T-cell (primary cell): ENCODE measurements around the gene HENMT1. TPM values are rescaled to one million over a fixed set of nuclear protein-coding genes. Genes with fewer than 3 reads are reported as not detected.

Experiments
- ATAC-seq, 4 experiments: fragments of 200-7000 bp in 3 of 4; fragments of 150-1000 bp in 1 of 4; cut with Tn5 transposase; replicated peaks in 1 of 4; 1 replicate in 3 of 4; 2 replicates in 1 of 4; pipeline ENCODE4 v1.10.0; 2021; ENCODE audit warnings: moderate library complexity in 3 of 4, mild to moderate bottlenecking in 2 of 4, moderate number of reproducible peaks in 1 of 4
- CTCF ChIA-PET, 2 donors: fragments of 300-600 bp; sonication (Branson Sonifier 250); formaldehyde crosslinking; loops; one replicate each; lab custom pipeline; 2022; ENCODE audit warnings: antibody characterized with exemption in 2 of 2; lab: Charles Lee
- POLR2A ChIA-PET, 2 donors: fragments of 300-600 bp; sonication (Branson Sonifier 250); formaldehyde crosslinking; loops; one replicate each; lab custom pipeline; 2022; ENCODE audit warnings: antibody characterized with exemption in 2 of 2; lab: Charles Lee
- DNase-seq, 35 experiments: peaks; one replicate each; pipeline versions ENCODE4 v3.0.0 to v3.0.0-alpha.2; 2013 to 2023
- H3K27ac ChIP-seq: one replicate; pipeline ENCODE4 v1.5.1; 2013; ENCODE audit warnings: low read length
- H3K27me3 ChIP-seq, 2 experiments: replicated peaks in 1 of 2; 1 replicate in 1 of 2; 2 replicates in 1 of 2; pipeline versions ENCODE4 v1.6.1 to v1.7.0; 2013; ENCODE audit warnings: low read length in 1 of 2, mixed read lengths in 1 of 2; ENCODE audit not compliant: control insufficient read depth in 2 of 2, insufficient read depth in 2 of 2; ENCODE audit errors: extremely low read depth in 1 of 2
- H3K36me3 ChIP-seq, 2 donors: 1 replicate in 1 of 2; 2 replicates in 1 of 2; pipeline versions ENCODE4 v1.6.1 to v1.7.0; 2013; ENCODE audit warnings: low read length in 1 of 2; ENCODE audit not compliant: control insufficient read depth in 2 of 2, insufficient read depth in 1 of 2; ENCODE audit errors: extremely low read depth in 1 of 2
- H3K4me1 ChIP-seq, 2 experiments: 1 replicate in 1 of 2; 2 replicates in 1 of 2; pipeline versions ENCODE4 v1.6.1 to v1.7.0; 2013; ENCODE audit warnings: low read length in 2 of 2, mixed read lengths in 1 of 2; ENCODE audit not compliant: insufficient read depth in 2 of 2, control insufficient read depth in 1 of 2; ENCODE audit errors: extremely low read depth in 1 of 2
- H3K4me3 ChIP-seq, 2 donors: 1 replicate in 1 of 2; 2 replicates in 1 of 2; pipeline versions ENCODE4 v1.5.1 to v1.7.0; 2013; ENCODE audit warnings: mild to moderate bottlenecking in 2 of 2, low read length in 1 of 2, moderate library complexity in 1 of 2; ENCODE audit not compliant: control insufficient read depth in 1 of 2; ENCODE audit errors: extremely low read depth in 1 of 2
- H3K9me3 ChIP-seq: 2 replicates; pipeline ENCODE4 v1.7.0; 2013
- H3K27ac Mint-ChIP-seq, 2 donors: one replicate each; pipeline ENCODE4 v1.8.0; 2020 to 2021; ENCODE audit warnings: mild to moderate bottlenecking in 2 of 2, mixed read lengths in 2 of 2
- H3K27me3 Mint-ChIP-seq, 2 donors: one replicate each; pipeline ENCODE4 v1.8.0; 2021 to 2022; ENCODE audit warnings: mixed read lengths in 2 of 2
- H3K36me3 Mint-ChIP-seq: one replicate; pipeline ENCODE4 v1.8.0; 2021; ENCODE audit warnings: mixed read lengths
- H3K4me1 Mint-ChIP-seq, 3 donors: one replicate each; pipeline ENCODE4 v1.8.0; 2020 to 2022; ENCODE audit warnings: mixed read lengths in 3 of 3, mild to moderate bottlenecking in 1 of 3
- H3K4me3 Mint-ChIP-seq, 3 donors: one replicate each; pipeline ENCODE4 v1.8.0; 2020 to 2022; ENCODE audit warnings: mild to moderate bottlenecking in 3 of 3, mixed read lengths in 3 of 3, moderate library complexity in 3 of 3
- H3K9me3 Mint-ChIP-seq, 3 donors: one replicate each; pipeline ENCODE4 v1.8.0; 2020 to 2022; ENCODE audit warnings: mixed read lengths in 3 of 3
- WGBS: methylation state at CpG from one replicate; pipeline ENCODE4 v1.1.5; 2013; ENCODE audit warnings: missing lambda C conversion rate; ENCODE audit not compliant: insufficient coverage; 5-methylcytosine and 5-hydroxymethylcytosine counted together
- total RNA-seq, 35 experiments: library from RNA in 6 of 35; stranded (reverse) in 6 of 35; fragments of 120-200 nt in 1 of 35; gene quantifications; one replicate each; pipeline versions ENCODE4 v1.2.1 to v1.2.4 and lab custom pipeline; 2013 to 2026

Gene HENMT1
- total RNA-seq, 5 donors from 2014 or later (not counting 1 experiment from before 2014, with no cell fraction given): 11.0 to 20.2 (median 16.0) TPM

- POLR2A ChIA-PET: no interaction called here
- Mint-ChIP-seq H3K27me3 (no peaks in the 10 kb centered on the region), H3K9me3 (no peaks in the 10 kb centered on the region), H3K36me3 (peaks cover 41% of the 10 kb centered on the region), H3K4me1 (no peaks in the 10 kb centered on the region), H3K4me3 (no peak overlapping the region), H3K27ac (no peak overlapping the region)
- DNase-seq (no peak), ATAC-seq (no peak)
- H3K27ac ChIP-seq: no peak overlapping the region
- CTCF ChIA-PET: interaction anchor here in 1 of 2 donors (1.0 kb wide), 1 partner anchor 45 kb away, joined by 3 read pairs; no protein-coding TSS in a partner anchor
- H3K36me3 ChIP-seq: peaks cover 6 to 30% of the 10 kb centered on the region in 2 donors
- no peaks in the 10 kb centered on the region for H3K4me1 ChIP-seq
- H3K4me3 ChIP-seq: no peak overlapping the region
- H3K27me3 ChIP-seq: no peaks in the 10 kb centered on the region
- H3K9me3 ChIP-seq: no peaks in the 10 kb centered on the region
These were observed 55.3 kb downstream of the HENMT1 start for GRCh38 chr1:108605633-108606032.

- H3K4me3 ChIP-seq: no peak overlapping the region
- Mint-ChIP-seq H3K27me3 (no peaks in the 10 kb centered on the region), H3K4me1 (peaks cover 0 to 4% (median 2%) of the 10 kb centered on the region in 3 donors), H3K36me3 (peaks cover 28% of the 10 kb centered on the region), H3K27ac (no peak overlapping the region), H3K9me3 (no peaks in the 10 kb centered on the region), H3K4me3 (no peak overlapping the region)
- ATAC-seq (no peak), DNase-seq (no peak)
- no CpG with 5 or more reads among the region's 1 CpG for WGBS
- no peak overlapping the region for H3K27ac ChIP-seq
- H3K27me3 ChIP-seq: no peaks in the 10 kb centered on the region
- CTCF ChIA-PET: no interaction called here
- POLR2A ChIA-PET: no interaction called here
- peaks cover 4 to 30% of the 10 kb centered on the region in 2 donors for H3K36me3 ChIP-seq
- H3K9me3 ChIP-seq: no peaks in the 10 kb centered on the region
- no peaks in the 10 kb centered on the region for H3K4me1 ChIP-seq
These were observed 59.0 kb downstream of the HENMT1 start for GRCh38 chr1:108601708-108602410.

GRCh38 chr1:108600504-108600903, 60.4 kb downstream of the HENMT1 start:
- H3K4me1 Mint-ChIP-seq: peaks cover 0 to 6% (median 4%) of the 10 kb centered on the region in 3 donors
- H3K36me3 ChIP-seq: peaks cover 4 to 23% of the 10 kb centered on the region in 2 donors
- no peak overlapping the region for H3K27ac ChIP-seq
- peaks cover 24% of the 10 kb centered on the region for H3K36me3 Mint-ChIP-seq
- CTCF ChIA-PET: no interaction called here
- no peak overlapping the region for H3K4me3 ChIP-seq
- H3K27me3 Mint-ChIP-seq: no peaks in the 10 kb centered on the region
- DNase-seq: no peak
- H3K4me3 Mint-ChIP-seq: no peak overlapping the region
- H3K27me3 ChIP-seq: no peaks in the 10 kb centered on the region
- no peak overlapping the region for H3K27ac Mint-ChIP-seq
- POLR2A ChIA-PET: no interaction called here
- H3K9me3 ChIP-seq: no peaks in the 10 kb centered on the region
- no peaks in the 10 kb centered on the region for H3K4me1 ChIP-seq
- no CpG with 5 or more reads among the region's 4 CpGs for WGBS
- no peaks in the 10 kb centered on the region for H3K9me3 Mint-ChIP-seq
- ATAC-seq: no peak

GRCh38 chr1:108598340-108598739, 62.6 kb downstream of the HENMT1 start:
- H3K36me3 Mint-ChIP-seq: peaks cover 28% of the 10 kb centered on the region
- no peaks in the 10 kb centered on the region for H3K9me3 Mint-ChIP-seq
- ChIA-PET POLR2A (no interaction called here), CTCF (interaction anchor here in 1 of 2 donors (0.7 kb wide), 1 partner anchor 10 kb away, joined by 8 read pairs; no protein-coding TSS in a partner anchor)
- no peaks in the 10 kb centered on the region for H3K9me3 ChIP-seq
- H3K4me1 Mint-ChIP-seq: peaks cover 0 to 14% (median 11%) of the 10 kb centered on the region in 3 donors
- no peak for DNase-seq
- no peaks in the 10 kb centered on the region for H3K27me3 ChIP-seq
- WGBS: 100% methylated on average over 1 of the region's 1 CpG
- no peaks in the 10 kb centered on the region for H3K4me1 ChIP-seq
- H3K27me3 Mint-ChIP-seq: no peaks in the 10 kb centered on the region
- no peak overlapping the region for H3K27ac ChIP-seq
- H3K4me3 Mint-ChIP-seq: no peak overlapping the region
- no peak overlapping the region for H3K4me3 ChIP-seq
- no peak overlapping the region for H3K27ac Mint-ChIP-seq
- H3K36me3 ChIP-seq: peaks cover 4 to 22% of the 10 kb centered on the region in 2 donors
- no peak for ATAC-seq

Other genes starting within 250 kb of the HENMT1 start
- not detected for gene NBPF6, start 210.8 kb downstream of the HENMT1 start, total RNA-seq
- gene EEIG2, start 101.0 kb downstream of the HENMT1 start, total RNA-seq: 10 to 100 TPM in 4 of 5 donors, 1 to 10 TPM in 1; 6.7 to 16.2 (median 14.4) TPM
- gene PRPF38B, start 31.2 kb upstream of the HENMT1 start, total RNA-seq: 100 to 1,000 TPM; 109 to 130 (median 110) TPM
- under 1 TPM; 0.13 to 0.29 (median 0.25) TPM for gene FNDC7, start 51.8 kb upstream of the HENMT1 start, total RNA-seq
- gene STXBP3, start 85.6 kb upstream of the HENMT1 start, total RNA-seq: 10 to 100 TPM; 52.8 to 66.2 (median 59.9) TPM
- gene AKNAD1, start 196.0 kb upstream of the HENMT1 start, total RNA-seq: not detected
- 1 to 10 TPM; 1.6 to 2.4 (median 2.0) TPM for gene GPSM2, start 215.9 kb upstream of the HENMT1 start, total RNA-seq